ENCODE data around the gene COL15A1.

DNA sequence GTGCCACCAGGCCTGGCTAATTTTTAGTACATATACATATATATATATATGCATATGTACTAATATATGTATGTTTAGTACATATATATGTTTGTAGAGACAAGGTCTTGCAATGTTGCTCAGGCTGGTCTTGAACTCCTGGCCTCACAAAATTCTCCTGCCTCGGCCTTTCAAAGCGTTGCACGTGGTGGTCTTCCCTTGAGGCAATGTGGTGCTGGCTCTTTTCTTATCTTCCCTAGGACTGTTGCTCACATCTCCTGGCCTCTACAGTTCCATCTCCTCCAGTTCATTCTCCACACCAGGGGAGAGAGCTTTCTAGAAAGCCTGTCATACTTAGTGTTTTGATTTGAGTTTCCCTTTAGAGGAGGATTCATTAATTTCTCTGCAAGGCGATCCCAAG is 132.3 kb downstream of the COL15A1 start:
- TF ChIP-seq CTCF (IDR thresholded peaks at IDR 0.05) (no peak), POLR2AphosphoS5 (IDR thresholded peaks at IDR 0.05; ENCODE audit: insufficient read depth in 1 of 2, low read depth in 1 of 2) (no peak), POLR2A (IDR thresholded peaks at IDR 0.05) (no peak)
